Endometrium (tissue), 2 donors: ENCODE measurements around the gene ST8SIA3.

Experiments used
- FAIRE-seq: peaks from 2 replicates; lab custom pipeline; 2012; peaks lifted over from hg19 to GRCh38; lab: Jason Lieb, UNC
- donor health status: control.
- donor health status: control.

ST8SIA3 gene, protein sequence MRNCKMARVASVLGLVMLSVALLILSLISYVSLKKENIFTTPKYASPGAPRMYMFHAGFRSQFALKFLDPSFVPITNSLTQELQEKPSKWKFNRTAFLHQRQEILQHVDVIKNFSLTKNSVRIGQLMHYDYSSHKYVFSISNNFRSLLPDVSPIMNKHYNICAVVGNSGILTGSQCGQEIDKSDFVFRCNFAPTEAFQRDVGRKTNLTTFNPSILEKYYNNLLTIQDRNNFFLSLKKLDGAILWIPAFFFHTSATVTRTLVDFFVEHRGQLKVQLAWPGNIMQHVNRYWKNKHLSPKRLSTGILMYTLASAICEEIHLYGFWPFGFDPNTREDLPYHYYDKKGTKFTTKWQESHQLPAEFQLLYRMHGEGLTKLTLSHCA

DNA sequence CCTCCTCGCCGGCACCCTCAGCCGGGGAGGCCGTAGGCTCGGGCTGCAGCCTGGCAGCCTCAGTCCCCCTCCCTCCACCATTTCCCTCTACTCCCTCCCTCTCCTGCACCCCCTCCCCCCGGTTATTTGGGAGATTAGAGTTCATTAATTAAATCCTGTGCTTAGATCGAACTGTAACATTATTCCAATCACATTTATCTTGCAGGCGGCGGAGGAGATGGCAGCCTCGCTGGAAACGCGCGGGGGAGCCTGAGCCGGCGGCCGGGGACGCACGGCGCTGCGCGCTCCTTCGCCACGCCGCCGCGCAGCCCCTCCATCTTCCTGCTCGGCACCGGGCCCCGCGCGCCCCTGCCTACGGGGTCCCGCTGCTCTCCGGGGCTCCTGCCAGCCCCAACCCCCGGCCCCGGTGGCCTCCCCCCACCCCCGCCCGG, at the start of gene ST8SIA3:
TSS of gene ST8SIA3 (plus strand) at position 287 of the 431 bp plus-strand sequence. CDS start 290 bp downstream, outside the sequence.
- no peak for FAIRE-seq

DNA sequence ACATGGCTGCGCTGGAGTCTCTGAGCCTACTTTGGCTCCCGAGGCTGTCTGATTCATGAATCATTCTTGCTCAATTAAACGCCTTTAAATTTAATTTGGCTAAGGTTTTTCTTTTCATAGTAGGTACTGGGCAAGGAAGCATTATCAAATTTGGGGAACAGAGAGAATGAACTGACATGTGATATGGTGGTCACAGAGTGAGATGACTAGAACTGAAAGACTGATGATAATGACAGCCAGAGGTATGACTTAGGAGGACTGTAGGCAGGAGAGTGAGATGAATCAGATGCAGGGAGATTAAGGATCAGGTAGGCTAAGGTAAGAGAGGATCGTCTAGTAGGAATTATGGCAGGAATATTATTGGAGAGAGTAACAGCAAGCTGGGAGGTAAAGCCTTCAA, 40.9 kb upstream of the ST8SIA3 start:
- FAIRE-seq = no peak

DNA sequence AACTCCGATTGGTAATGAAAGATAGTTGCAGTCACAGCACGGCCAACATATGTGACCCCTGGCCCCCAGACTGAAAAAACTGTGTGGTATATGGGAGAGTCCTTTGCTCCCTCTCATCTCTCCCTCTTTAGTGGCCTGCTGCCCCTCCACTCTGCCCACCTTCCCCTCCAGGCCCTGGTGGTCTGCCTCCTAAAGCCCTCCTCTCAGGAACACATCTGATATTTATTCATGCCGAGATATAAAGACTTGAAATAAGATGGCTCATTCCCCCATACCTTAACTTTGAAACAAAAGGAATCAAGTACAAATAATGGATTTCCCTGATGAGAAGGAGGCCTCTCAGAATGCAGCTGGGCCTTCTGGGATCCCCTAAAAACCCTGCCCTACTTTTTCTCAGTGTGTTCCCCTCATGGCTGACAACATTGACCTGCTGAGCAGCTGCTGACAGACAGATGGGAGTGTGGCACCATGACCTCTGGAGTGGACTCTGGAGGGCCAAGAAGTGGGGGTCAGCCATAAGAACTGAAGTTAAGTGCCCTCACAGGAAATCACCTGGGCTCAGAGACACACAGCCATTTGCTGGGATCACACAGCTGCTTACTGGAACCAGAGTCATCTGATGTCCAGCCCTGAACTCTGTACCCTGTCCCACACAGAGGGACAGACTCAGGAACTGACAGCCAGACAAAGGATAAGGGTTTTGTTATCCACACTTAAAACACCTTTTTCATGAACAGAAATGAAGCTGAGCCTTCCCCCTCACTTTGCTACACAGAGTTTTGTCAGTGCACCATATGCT, 39.8 kb upstream of the ST8SIA3 start:
- FAIRE-seq = no peak

DNA sequence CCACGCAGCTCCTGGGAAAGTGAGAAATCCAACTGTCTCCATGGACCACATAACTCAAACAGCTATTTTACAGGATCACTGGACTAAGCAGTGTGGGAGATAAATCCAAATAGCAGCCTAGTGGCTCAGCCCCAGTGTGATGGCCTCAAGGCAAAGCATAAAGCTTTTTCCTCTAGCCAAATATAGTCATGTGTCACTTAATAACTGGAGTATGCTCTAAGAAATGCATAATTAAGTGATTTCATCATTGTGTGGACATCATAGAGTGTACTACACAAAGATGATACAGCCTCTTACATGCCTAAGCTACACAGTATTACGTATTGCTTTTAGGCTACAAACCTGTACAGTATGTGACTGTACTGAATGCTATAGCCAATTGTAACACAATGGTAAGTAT, 31.8 kb upstream of the ST8SIA3 start:
- FAIRE-seq = no peak

DNA sequence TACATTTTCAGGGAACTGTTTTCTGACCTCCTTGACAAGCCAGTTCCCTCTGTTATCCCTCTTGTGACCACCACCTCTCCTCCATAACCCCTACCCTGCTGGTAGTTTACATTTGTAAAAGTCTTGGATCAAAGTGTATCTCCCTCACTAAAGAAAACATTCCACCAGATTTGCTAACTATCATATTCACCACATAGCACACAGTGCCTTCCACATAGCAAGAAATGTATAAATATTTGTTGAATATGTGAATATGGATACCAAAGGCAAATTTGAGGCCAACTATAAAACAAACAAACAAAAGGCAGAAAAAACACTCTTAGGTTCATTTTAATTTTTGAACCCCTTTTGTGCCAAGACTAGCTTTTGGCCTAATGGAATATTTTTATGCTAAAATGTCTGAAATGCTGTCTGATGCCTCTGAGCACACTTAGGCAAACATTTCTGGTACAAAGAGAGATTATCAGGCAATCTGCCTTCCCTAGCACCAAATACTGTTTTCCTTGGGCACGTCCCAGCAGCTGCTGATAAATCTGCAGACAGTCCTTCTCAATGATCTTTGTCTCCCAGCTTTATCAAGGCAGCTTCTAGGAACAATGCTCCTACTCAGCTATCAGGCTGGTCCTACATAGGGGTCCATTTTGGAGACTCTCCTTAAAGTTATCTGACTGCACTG, 26.7 kb upstream of the ST8SIA3 start:
- FAIRE-seq = no peak

DNA sequence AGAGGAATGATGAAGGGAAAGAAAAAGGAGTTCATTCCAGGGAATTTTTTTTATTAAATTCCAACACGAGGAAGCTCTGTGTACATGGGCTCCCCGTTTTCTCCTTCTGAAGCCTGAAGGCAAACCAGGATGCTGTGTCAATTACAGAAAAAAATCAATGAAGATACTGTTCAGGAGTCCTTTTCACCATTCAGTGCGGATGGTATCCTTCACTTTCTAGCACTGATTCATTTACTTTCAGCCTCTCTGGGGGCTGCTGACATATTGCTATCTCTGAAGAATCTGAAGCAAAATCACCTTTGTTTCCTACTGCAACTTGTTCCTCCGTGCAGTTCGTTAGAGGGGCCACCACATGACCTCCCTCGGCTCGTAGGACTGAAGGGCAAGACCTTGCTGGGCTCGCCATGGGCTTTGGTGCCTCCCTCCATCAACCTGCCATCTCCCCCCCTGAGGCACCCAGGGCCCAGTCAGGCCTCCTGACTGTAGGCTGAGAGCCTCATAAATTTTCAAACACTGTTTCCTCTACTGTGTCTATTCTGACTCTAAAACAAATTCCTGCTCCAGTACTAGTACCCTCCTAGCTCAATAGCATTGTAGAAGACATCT, 25.5 kb upstream of the ST8SIA3 start:
- FAIRE-seq = no peak

DNA sequence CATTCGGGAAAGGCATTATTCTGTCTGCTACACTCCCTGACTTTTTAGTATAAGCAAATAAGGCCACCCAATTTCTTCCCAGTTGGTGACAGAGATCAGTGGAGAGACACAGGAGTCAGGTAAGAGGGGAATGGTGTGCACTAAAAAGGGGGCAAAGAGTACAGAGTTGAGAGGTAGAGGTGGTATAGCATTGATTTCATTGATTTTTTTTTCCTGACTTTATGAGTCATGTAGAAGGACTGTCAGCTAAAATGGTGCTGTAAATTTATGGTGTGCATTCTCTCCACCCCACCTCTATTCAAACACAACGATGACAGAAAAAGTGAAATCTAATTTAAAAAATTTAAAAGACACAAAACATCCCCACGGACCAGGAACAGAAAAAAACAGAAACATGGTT, 23.7 kb upstream of the ST8SIA3 start:
- FAIRE-seq = no peak

DNA sequence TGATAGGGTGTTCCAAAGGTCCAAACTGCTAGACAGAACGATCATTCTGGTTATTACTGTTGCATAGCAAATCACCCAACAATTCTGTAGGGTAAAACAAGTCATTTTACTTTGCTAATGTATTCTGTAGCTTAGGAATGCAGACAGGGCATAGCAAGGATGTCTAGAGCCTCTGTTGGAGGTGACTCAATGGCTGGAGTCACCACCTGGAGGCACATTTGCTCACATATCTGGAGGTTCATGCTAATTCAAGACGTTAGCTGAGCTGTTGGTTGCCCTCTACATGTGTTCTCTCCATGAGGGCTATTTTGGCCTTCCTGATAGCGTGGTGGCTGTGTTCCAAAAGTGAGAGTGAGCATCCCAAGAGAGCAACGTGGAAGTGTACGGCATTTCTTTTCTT, 22.5 kb upstream of the ST8SIA3 start:
- FAIRE-seq = no peak

DNA sequence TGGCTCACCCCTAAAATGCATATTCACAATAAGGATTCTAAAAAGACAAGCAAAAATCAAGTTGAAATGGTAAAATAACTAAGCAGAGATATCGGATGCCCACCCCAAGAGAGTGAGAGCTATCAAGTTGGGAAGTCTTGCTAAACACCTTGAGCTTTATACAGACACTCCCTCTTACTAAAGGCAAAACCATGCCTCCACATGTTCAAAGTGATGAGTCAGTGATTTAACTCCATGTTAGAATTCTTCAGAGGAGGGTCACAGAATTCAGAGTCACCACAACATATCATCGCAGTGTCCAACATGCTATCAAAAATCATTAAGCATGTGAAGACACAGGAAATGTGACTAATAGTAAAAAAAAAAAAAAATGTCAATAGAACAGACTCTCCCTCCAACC, 20.6 kb upstream of the ST8SIA3 start:
- no peak for FAIRE-seq

DNA sequence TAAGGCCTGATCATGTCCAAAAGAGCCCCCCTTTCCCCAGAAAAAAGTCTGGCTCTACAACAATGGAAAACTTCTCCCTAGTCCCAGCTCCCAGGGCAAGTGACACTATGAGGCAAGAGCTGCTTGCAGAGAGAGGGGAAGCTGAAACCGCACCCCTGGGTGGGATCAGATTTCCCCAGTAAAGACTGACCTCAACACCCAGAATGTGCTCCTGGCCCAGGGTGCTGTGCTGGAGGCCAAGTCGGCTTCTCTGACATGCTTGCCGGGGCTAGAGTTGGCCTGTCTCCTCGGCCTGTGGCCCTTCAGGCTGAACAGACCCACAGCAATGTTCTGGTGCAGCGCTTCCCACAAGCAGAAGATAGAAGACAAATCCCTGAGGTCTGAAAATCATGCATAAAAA, 18.4 kb upstream of the ST8SIA3 start:
- FAIRE-seq = no peak

DNA sequence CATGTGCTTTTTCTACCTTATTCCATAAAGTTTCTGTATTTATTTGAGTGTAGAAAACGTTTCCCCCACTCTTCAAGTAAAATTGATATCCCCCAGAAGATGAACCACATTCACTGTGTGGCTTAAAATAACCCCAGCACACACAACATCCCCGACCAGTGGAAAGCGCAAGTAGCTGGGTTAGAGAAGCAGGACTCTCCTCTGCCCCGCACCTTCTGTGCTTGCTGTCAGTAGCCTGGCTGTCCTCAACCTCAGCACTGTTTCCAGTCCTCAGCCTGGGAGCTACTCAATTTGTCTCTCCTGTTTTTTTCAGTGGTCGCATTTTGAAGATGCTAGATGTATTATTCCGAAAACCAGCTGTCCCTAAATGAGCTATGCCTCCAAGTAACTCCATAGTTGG, 18.0 kb upstream of the ST8SIA3 start:
- no peak for FAIRE-seq

DNA sequence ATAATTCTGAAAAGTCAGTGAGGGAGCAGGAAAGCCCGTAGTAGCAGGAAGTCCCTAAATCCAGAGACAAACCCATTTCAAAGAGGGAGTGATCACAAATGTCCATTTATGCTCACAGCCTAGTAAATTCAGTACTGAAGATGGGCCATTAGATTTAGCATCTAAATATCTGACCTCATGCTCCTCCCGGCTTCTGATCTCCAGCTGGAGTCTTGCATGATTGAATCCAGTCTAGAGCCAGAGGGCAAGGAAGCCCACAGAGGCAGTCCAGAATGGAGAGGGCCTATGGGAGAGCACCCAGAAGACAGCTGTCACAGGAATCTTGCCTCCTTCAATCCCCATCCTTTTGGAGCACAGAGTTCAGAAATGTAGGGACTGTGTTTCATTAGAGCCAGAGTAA, 16.0 kb upstream of the ST8SIA3 start:
- FAIRE-seq = no peak

DNA sequence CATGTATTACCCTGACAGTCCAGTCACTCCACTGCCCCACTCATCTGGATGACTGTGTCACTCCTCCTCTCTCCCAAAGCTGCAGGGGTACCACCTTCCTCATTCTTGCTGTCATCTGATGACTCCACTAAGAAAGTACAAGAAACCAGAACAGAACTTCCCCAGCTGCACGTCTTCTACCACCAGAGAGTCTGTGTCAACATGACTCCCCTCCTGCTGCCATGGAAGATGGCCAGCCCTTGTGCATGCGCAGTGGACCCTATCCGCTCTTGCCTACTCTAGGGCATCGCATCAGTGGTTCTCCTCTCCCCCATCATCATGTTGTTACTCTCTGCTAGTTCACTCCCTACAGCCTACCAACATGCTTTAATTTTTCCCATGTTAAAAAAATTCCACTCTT, 14.5 kb upstream of the ST8SIA3 start:
- no peak for FAIRE-seq

DNA sequence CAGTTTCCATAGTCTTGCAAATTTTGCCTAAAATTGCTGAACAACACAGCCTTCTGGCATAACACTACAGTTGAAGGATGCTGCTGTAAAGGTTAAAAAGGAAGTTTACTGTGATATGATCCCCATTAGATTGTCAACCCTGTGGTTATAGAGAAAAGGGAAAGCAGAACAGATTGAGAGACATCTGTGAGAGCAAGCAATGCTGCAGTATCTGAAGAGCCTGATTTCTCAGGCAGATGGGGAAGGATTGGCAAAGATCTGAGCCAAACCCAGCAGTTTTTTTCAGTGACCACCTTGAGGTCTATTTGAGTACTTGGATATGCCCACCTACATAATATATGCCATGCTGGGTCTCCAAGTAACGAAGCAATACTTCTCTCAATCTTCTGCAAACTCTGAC, 8.5 kb upstream of the ST8SIA3 start:
- no peak for FAIRE-seq

DNA sequence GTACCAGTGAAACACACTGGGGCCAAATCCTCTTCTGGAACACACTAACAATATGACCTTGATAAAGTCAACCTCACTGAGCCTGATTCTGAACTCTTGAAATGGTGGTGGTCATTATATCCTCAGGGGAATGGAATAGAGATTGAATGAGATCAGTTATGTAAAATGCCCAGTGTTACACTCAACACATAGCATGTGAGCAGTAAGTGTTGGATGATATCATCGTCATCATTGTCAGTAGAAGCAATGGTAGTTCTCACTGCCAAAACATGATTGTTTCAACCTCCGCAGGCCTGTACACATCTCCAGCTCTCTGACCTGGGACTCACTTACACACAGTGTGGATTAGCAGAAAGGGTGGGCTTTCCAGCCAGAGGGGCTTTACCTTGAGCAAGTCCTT, 5.5 kb upstream of the ST8SIA3 start:
- no peak for FAIRE-seq

DNA sequence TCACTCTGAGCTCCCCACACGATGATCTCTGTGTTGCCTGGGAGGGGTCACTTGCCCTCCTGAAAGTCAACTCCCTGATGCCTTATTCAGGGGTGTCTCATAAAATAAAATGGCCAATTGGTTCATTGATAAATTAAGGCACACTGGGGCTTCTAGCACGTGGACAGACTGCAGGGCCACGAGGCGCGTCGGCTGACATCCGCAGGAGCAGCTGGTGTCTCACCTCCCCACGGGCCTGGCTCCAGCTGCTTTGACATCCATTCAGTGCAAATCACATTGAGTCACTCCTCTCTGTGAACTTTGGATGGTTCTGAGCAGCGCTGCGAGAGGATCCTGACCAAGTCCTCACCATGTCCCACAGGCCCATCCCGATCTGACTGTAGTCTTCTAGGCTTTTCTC, 4.6 kb upstream of the ST8SIA3 start:
- FAIRE-seq = no peak

DNA sequence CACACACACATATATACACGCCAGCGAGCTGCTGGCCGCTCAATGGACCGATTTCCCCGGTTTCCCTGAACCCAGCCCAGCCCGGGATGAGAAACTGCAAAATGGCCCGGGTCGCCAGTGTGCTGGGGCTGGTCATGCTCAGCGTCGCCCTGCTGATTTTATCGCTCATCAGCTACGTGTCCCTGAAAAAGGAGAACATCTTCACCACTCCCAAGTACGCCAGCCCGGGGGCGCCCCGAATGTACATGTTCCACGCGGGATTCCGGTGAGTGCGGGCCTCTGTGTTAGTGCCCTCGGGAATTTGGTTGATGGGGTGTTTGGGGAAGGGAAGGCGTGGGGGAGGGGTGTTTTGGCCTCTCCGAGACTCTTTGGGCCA, 392 bp downstream of the ST8SIA3 start:
- FAIRE-seq = no peak

DNA sequence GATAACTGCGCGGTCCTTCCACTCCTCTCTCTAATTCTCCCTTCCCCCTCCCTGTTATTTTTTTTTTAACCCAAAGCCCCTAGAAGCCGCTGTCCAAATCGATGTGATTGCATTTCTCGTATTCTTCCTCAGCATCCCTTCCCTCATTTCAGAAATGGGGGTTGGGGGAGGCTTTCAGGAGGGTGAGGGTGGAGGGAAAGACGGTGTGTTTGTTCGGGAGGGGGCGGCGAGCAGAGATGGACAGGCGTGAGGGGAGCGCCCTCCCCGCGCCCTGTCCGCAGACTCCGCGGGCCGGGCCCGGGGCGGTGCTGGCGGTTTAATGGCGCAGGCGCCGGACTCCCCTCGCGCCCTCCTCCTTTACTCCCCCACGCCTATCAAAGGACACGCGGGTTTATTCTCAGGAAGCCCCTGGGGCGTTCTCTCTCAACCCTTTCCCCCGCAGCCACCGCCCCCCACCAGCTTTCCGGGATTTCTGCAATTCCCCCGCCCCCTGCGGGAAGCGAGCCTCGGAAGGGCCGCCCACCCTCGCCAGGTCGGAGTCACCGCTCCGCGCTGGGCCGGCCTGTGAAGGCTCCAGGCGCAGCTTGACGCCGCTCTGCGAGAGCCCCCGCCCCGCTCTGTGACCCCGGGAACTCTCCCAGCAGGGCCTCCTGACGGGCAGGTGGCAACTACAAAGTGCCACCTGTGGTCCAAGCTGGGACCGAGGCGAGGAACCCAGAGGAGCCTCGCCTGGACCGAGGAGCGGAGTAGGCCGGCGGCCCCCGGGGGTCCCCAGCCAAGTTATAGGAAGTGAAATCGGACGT, 981 bp downstream of the ST8SIA3 start:
- FAIRE-seq = no peak

DNA sequence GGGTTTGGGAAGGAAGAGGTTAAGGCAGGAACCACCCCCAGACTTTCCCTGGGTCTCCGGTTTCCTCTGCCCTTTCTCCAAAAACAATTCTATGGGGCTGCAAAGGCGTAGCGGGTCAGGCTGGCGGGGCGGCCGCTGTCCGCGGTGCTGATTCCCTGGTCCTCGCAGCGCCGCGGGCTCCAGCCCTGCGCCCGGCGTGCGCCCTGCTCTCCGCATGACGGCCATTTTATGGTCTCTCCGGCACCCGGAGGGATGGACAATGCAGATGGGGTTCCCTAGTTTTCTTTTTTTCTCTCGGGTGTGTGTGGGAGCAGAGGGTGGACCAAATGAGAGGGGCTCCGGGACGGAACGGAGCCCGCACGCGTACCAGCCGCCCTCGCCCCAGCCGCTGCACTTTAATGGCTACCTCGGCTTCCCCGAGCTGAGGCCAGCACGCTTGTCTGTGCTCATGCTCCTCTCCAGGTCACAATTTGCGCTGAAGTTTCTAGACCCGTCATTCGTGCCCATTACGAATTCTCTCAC, 1.6 kb downstream of the ST8SIA3 start:
- FAIRE-seq = no peak

DNA sequence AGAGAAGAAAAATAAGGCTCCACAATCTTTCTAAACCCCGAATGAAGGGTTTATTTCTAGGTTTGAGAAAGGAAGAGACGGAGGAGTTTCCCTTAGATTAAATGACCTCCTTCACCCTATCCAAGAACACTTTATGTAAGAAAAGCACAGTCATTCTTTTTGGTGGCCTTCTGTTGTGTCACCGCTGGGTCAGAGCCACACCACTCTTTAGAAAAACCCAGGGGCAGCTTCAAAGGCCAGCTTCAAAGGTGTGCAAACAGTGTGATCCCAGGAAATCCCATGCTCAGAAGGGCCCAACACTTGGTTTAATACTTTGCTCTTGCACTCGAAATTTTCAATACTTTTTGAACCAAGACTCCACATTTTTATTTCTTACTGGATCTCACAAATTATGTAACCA, 7.1 kb downstream of the ST8SIA3 start:
- no peak for FAIRE-seq

DNA sequence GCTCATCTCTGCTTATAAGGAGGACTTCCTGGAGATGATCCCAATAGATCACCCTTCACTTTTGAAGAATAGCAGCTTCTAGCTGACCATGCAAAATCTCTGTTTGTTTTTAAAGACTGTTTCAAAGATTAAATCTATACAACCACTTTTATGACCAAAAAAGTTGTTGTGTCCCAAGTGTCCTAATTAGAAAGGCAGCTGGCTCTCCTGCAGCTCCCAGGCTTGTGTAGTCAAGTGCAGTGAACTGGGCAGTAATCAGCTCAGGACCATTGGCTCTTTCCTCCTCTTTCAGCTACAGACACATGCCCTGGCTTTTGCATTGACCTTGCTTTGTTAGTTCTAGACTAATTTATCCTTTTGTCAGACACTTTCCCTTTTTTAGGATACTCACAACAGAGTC, 10.4 kb downstream of the ST8SIA3 start:
- FAIRE-seq = no peak

DNA sequence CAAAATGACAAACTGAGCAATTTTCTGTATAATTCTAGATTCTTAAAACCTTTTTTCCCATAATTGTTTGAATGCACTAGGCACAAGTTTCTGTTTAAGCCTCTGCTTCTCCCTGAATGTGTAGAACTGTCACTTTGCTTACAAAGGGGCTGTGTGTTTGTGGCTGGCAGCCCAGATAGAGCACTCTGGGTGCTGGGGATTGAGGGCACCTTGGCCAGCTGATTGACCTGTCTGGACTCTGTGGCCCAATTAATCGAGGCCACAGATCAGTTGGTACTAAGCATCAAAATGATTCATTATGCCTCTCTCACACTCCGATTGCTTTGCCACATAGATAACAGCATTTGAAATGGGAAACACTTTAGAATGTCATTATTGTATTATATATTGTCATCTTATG, 12.1 kb downstream of the ST8SIA3 start:
- FAIRE-seq = no peak
